Measurements from ENCODE around the gene TSNAXIP1. TPM values are rescaled to one million over a fixed set of nuclear protein-coding genes. Genes with fewer than 3 reads are reported as not detected.

TSNAXIP1 gene
- total RNA-seq, 2 donors from 2014 or later = 0.24 to 1.1 TPM

GRCh38 chr16:67773569-67774456, 32.9 kb upstream of the TSNAXIP1 start:
- peaks cover 0 to 8% of the 10 kb centered on the region in 2 donors for H3K4me1 Mint-ChIP-seq (ENCODE audit: low read depth in 2 of 2)
- ATAC-seq = no peak
- DNase-seq (ENCODE audit: low spot score) = no peak
- no peaks in the 10 kb centered on the region for H3K27me3 Mint-ChIP-seq
- H3K27ac Mint-ChIP-seq = no peak overlapping the region
- H3K36me3 Mint-ChIP-seq = no peaks in the 10 kb centered on the region
- H3K9me3 Mint-ChIP-seq = no peaks in the 10 kb centered on the region
- H3K4me3 Mint-ChIP-seq = no peak overlapping the region

- Mint-ChIP-seq H3K4me1 (ENCODE audit: low read depth in 2 of 2) (peaks cover under 1 to 8% of the 10 kb centered on the region in 2 donors), H3K27ac (no peak overlapping the region), H3K36me3 (no peaks in the 10 kb centered on the region), H3K9me3 (no peaks in the 10 kb centered on the region), H3K27me3 (no peaks in the 10 kb centered on the region), H3K4me3 (no peak overlapping the region)
- ATAC-seq = no peak
- DNase-seq (ENCODE audit: low spot score) = no peak
Measured at GRCh38 chr16:67774457-67774853, 32.2 kb upstream of the TSNAXIP1 start.

DNA sequence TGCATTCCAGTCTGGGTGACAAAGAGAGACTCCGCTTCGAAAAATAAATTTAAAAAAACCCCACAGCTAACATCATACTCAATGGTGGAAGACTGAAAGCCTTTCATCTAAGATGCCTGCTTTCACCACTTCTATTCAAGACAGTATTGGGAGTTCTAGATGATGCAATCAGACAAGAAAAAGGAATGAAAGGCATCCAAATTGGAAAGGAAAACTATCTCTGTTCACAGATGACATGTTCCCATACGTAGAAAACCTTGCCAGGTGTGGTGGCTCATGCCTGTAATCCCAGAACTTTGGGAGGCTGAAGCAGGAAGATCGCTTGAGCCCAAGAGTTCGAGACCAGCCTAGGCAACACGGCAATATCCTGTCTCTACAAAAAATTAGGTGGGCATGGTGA, 31.4 kb upstream of the TSNAXIP1 start:
- Mint-ChIP-seq H3K27me3 (no peaks in the 10 kb centered on the region), H3K36me3 (no peaks in the 10 kb centered on the region), H3K4me1 (ENCODE audit: low read depth in 2 of 2) (peaks cover 8 to 14% of the 10 kb centered on the region in 2 donors), H3K9me3 (no peaks in the 10 kb centered on the region), H3K4me3 (no peak overlapping the region), H3K27ac (no peak overlapping the region)
- no peak for DNase-seq (ENCODE audit: low spot score)
- ATAC-seq = no peak

DNA sequence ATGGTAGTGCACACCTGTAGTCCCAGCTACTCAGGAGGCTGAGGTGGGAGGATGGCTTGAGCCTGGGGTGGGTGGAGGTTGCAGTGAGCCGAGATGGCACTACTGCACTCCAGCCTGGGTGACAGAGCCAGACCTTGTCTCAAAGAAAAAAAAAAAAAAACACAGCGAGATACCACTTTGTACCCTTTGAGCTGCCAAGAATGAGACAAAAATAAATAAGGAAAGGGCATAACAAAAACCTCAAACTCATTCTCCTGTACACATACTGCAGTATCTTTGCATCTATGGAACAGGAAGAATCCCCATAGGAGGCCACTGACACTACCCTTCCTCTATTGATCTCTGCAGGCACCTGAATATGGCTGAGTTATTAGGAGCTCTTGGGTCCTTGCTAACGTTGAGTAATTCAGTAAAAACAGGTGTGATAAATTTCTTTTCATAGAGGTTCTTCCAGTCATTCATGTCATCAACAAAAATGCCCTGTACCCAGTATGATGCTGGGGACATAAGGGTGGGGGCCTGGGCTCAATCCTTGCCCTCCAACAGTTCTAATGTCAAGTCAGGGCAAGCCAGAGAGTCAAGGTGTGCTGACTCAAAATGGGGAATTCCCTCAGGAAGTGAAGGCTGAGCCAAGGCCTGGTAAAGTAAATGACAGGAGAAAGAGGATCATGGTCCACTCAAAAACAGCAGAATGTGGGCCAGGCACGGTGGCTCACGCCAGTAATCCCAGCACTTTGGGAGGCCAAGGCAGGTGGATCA, 27.3 kb upstream of the TSNAXIP1 start:
- peaks cover 21 to 26% of the 10 kb centered on the region in 2 donors for H3K4me1 Mint-ChIP-seq (ENCODE audit: low read depth in 2 of 2)
- H3K4me3 Mint-ChIP-seq = no peak overlapping the region
- no peaks in the 10 kb centered on the region for H3K27me3 Mint-ChIP-seq
- H3K27ac Mint-ChIP-seq = no peak overlapping the region
- no peaks in the 10 kb centered on the region for H3K9me3 Mint-ChIP-seq
- no peaks in the 10 kb centered on the region for H3K36me3 Mint-ChIP-seq
- DNase-seq (ENCODE audit: low spot score) (no peak), ATAC-seq (no peak)

GRCh38 chr16:67780847-67781564, 25.7 kb upstream of the TSNAXIP1 start:
- H3K27me3 Mint-ChIP-seq = no peaks in the 10 kb centered on the region
- ATAC-seq (peak in 1 of 2 donors; percentile 20), DNase-seq (ENCODE audit: low spot score) (no peak)
- peak overlapping the region; percentile 72 to 85 for H3K27ac Mint-ChIP-seq
- H3K36me3 Mint-ChIP-seq = no peaks in the 10 kb centered on the region
- H3K4me3 Mint-ChIP-seq = no peak overlapping the region
- H3K9me3 Mint-ChIP-seq = no peaks in the 10 kb centered on the region
- peaks cover 21 to 24% of the 10 kb centered on the region in 2 donors for H3K4me1 Mint-ChIP-seq (ENCODE audit: low read depth in 2 of 2)

DNA sequence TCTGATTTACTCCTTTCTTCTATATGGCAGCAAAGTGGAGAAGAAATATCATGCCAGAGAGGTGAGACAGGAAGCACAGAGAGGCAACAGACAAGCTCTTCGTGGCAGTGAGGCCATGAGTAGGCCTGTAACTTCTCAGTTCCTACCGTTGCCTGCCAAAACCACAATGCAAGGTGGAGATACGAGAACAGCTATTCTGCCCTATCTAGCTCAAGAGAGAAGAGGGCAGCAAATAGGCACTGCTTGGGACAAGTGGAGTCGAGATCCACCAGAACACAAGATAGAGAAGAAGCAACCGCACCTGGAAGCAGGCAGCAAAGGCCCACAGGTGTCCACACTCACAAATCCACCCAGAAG, 25.1 kb upstream of the TSNAXIP1 start:
- H3K4me3 Mint-ChIP-seq = no peak overlapping the region
- H3K9me3 Mint-ChIP-seq = no peaks in the 10 kb centered on the region
- no peaks in the 10 kb centered on the region for H3K36me3 Mint-ChIP-seq
- H3K27me3 Mint-ChIP-seq = no peaks in the 10 kb centered on the region
- peak overlapping the region; percentile 72 to 85 for H3K27ac Mint-ChIP-seq
- DNase-seq (ENCODE audit: low spot score) (no peak), ATAC-seq (no peak)
- H3K4me1 Mint-ChIP-seq (ENCODE audit: low read depth in 2 of 2) = peaks cover 21 to 24% of the 10 kb centered on the region in 2 donors

DNA sequence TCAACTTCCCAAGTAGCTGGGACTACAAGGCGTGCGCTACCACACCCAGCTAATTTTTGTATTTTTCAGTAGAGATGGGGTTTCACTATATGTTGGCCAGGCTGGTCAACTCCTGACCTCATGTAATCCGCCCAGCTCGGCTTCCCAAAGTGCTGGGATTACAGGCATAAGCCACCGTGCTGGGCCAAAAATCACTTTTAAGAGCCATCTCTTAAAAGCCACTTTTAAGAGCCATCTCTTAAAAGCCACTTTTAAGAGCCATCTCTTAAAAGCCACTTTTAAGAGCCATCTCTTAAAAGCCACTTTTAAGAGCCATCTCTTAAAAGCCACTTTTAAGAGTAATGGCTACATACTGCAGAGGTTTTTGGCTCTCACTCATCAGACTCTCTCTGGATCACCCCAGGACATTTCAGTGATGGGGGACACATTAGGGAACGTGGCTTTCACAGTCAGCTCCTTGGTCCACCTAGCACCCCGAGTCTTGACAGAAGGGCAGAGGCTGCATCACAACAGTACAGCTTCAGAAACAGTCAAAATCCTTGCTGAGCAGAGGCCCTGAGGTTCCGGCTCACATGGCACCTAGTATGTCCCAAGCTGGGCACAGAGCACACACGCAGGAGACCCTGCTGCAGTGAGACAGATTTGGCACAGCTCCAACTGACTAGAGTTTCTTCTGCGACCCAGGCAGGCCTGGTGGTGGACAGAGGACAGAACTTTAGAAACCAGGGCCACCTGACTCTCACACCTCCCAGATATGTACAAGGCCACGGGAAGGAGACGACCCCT, 23.9 kb upstream of the TSNAXIP1 start:
- Mint-ChIP-seq H3K9me3 (no peaks in the 10 kb centered on the region), H3K27ac (no peak overlapping the region), H3K36me3 (no peaks in the 10 kb centered on the region), H3K4me3 (no peak overlapping the region), H3K4me1 (ENCODE audit: low read depth in 2 of 2) (peaks cover 21 to 24% of the 10 kb centered on the region in 2 donors), H3K27me3 (no peaks in the 10 kb centered on the region)
- ATAC-seq (no peak), DNase-seq (ENCODE audit: low spot score) (no peak)

GRCh38 chr16:67783353-67783725, 23.4 kb upstream of the TSNAXIP1 start:
- H3K4me1 Mint-ChIP-seq (ENCODE audit: low read depth in 2 of 2) = peaks cover 21 to 24% of the 10 kb centered on the region in 2 donors

GRCh38 chr16:67786491-67786890, 20.2 kb upstream of the TSNAXIP1 start:
- no peak for DNase-seq (ENCODE audit: low spot score)
- H3K4me3 Mint-ChIP-seq = no peak overlapping the region
- H3K27ac Mint-ChIP-seq = no peak overlapping the region
- ATAC-seq = no peak
- no peaks in the 10 kb centered on the region for H3K27me3 Mint-ChIP-seq
- no peaks in the 10 kb centered on the region for H3K36me3 Mint-ChIP-seq
- peaks cover 4 to 13% of the 10 kb centered on the region in 2 donors for H3K4me1 Mint-ChIP-seq (ENCODE audit: low read depth in 2 of 2)
- no peaks in the 10 kb centered on the region for H3K9me3 Mint-ChIP-seq

More at GRCh38 chr16:67783353-67783725, 23.4 kb upstream of the TSNAXIP1 start:
- Mint-ChIP-seq H3K36me3 (no peaks in the 10 kb centered on the region), H3K4me3 (no peak overlapping the region), H3K9me3 (no peaks in the 10 kb centered on the region), H3K27me3 (no peaks in the 10 kb centered on the region), H3K27ac (peak overlapping the region in 1 of 2 donors; percentile 29)
- DNase-seq (ENCODE audit: low spot score) (no peak), ATAC-seq (no peak)

DNA sequence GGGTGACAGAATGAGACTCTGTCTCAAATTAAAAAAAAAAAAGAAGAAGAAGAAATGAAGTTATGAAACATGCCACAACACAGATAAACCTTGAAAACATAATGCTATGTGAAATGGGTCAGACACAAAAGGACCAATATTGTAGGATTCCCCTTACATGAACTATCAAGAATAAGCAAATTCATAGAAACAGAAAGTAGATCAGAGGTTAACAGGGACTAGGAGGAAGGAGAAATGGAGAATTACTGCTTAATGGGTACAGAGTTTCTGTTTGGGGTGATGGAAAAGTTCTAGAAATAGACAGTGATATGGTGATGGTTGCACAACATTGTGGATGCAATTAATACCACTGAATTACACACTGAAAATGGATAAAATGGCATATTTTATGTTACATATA, 16.6 kb upstream of the TSNAXIP1 start:
- Mint-ChIP-seq H3K27ac (peak overlapping the region in 1 of 2 donors; percentile 3), H3K4me1 (ENCODE audit: low read depth in 2 of 2) (peaks cover 0 to 6% of the 10 kb centered on the region in 2 donors), H3K27me3 (no peaks in the 10 kb centered on the region), H3K36me3 (no peaks in the 10 kb centered on the region), H3K9me3 (no peaks in the 10 kb centered on the region), H3K4me3 (no peak overlapping the region)
- ATAC-seq (no peak), DNase-seq (ENCODE audit: low spot score) (no peak)

GRCh38 chr16:67796099-67796718, 10.5 kb upstream of the TSNAXIP1 start:
- Mint-ChIP-seq H3K27ac (peak overlapping the region; percentile 19 to 45), H3K27me3 (no peaks in the 10 kb centered on the region), H3K9me3 (no peaks in the 10 kb centered on the region), H3K4me1 (ENCODE audit: low read depth in 2 of 2) (peaks cover 19 to 33% of the 10 kb centered on the region in 2 donors), H3K36me3 (no peaks in the 10 kb centered on the region), H3K4me3 (no peak overlapping the region)
- no peak for ATAC-seq
- DNase-seq (ENCODE audit: low spot score) = no peak

GRCh38 chr16:67800338-67800926, 6.3 kb upstream of the TSNAXIP1 start:
- peaks cover 55 to 66% of the 10 kb centered on the region in 2 donors for H3K4me1 Mint-ChIP-seq (ENCODE audit: low read depth in 2 of 2)
- H3K36me3 Mint-ChIP-seq = no peaks in the 10 kb centered on the region

More at GRCh38 chr16:67800338-67800926, 6.3 kb upstream of the TSNAXIP1 start:
- peak; percentile 28 for DNase-seq (ENCODE audit: low spot score)
- no peaks in the 10 kb centered on the region for H3K9me3 Mint-ChIP-seq
- no peak for ATAC-seq
- no peaks in the 10 kb centered on the region for H3K27me3 Mint-ChIP-seq
- H3K27ac Mint-ChIP-seq = peak overlapping the region in 1 of 2 donors; percentile 81
- no peak overlapping the region for H3K4me3 Mint-ChIP-seq

All from natural killer cell treated with Interleukin-12 subunit alpha and Interleukin-12 subunit beta and Interleukin-15 and Interleukin-18, amount 100 ng/mL, for 72 hours (primary cell).